A673 (cell line): ENCODE results near the gene MICAL2. TPM values are rescaled to one million over a fixed set of nuclear protein-coding genes. Genes with fewer than 3 reads are reported as not detected.

Source experiments
- BruUV-seq: library from RNA; stranded (reverse); fragments of 400-500 nt; replicated peaks from 2 replicates; lab custom pipeline; 2021; lab: Mats Ljungman, UMichigan
- CTCF ChIA-PET: fragments of 300-600 bp; sonication (Branson Sonifier 250); formaldehyde crosslinking; loops from one replicate; lab custom pipeline; 2022; ENCODE audit warnings: antibody characterized with exemption; lab: Charles Lee
- POLR2A ChIA-PET: fragments of 300-600 bp; sonication (Branson Sonifier 250); formaldehyde crosslinking; loops from one replicate; lab custom pipeline; 2022; ENCODE audit warnings: antibody characterized with exemption; ENCODE audit not compliant: low non-redundant PET; lab: Charles Lee
- DNase-seq: peaks from one replicate; pipeline ENCODE4 v3.0.0-alpha.2; 2015; ENCODE audit warnings: low spot score
- H3K27ac ChIP-seq: fragments of 200-600 bp; sonication (generic); 2 replicates; pipeline ENCODE4 v1.5.1; 2016; ENCODE audit warnings: mixed run types, low read depth, mild to moderate bottlenecking, mixed read lengths, antibody characterized with exemption, low read length; ENCODE audit not compliant: poor library complexity, severe bottlenecking
- H3K27me3 ChIP-seq: fragments of 200-600 bp; sonication (generic); replicated peaks from 2 replicates; pipeline ENCODE4 v1.6.1; 2017; ENCODE audit warnings: mixed run types, low read depth, mild to moderate bottlenecking, mixed read lengths, antibody characterized with exemption, low read length; ENCODE audit not compliant: insufficient read depth, poor library complexity
- H3K36me3 ChIP-seq: fragments of 200-600 bp; sonication (generic); 2 replicates; pipeline ENCODE4 v1.6.1; 2016; ENCODE audit warnings: mixed run types, mild to moderate bottlenecking, mixed read lengths, antibody characterized with exemption, low read length; ENCODE audit not compliant: insufficient read depth, poor library complexity, severe bottlenecking
- H3K4me1 ChIP-seq: fragments of 200-600 bp; sonication (generic); 2 replicates; pipeline ENCODE4 v1.6.1; 2017; ENCODE audit warnings: mixed run types, mild to moderate bottlenecking, mixed read lengths, antibody characterized with exemption, low read length; ENCODE audit not compliant: insufficient read depth, poor library complexity, severe bottlenecking
- H3K4me3 ChIP-seq: fragments of 200-600 bp; sonication (generic); 2 replicates; pipeline ENCODE4 v1.5.1; 2016; ENCODE audit warnings: low read depth, mixed run types, mild to moderate bottlenecking, mixed read lengths, low read length; ENCODE audit not compliant: poor library complexity, severe bottlenecking
- H3K9me3 ChIP-seq: fragments of 200-600 bp; sonication (generic); 2 replicates; pipeline ENCODE4 v1.6.1; 2016; ENCODE audit warnings: mixed run types, low read depth, mild to moderate bottlenecking, mixed read lengths, antibody characterized with exemption, low read length; ENCODE audit not compliant: poor library complexity, severe bottlenecking
- CTCF ChIP-seq: fragments of 300-800, 200-600 bp; sonication (generic); conservative IDR thresholded peaks from 2 replicates; pipeline ENCODE4 v1.5.1; 2017; ENCODE audit warnings: low read depth, mild to moderate bottlenecking, antibody characterized with exemption, low read length, moderate library complexity, mixed read lengths
- EZH2 ChIP-seq: fragments of 200-600 bp; sonication (generic); IDR thresholded peaks from 2 replicates; pipeline ENCODE4 v1.6.1; 2017; ENCODE audit warnings: borderline replicate concordance, low read depth, mild to moderate bottlenecking, mixed read lengths, antibody characterized with exemption, low read length; ENCODE audit not compliant: poor library complexity, severe bottlenecking
- intact Hi-C: fragments of 100-400 bp; cut with micrococcal nuclease; formaldehyde crosslinking; loops from one replicate; pipeline ENCODE4 v1.10.0; 2022; ENCODE audit not compliant: unreplicated experiment
- total RNA-seq: library from RNA; stranded (reverse); gene quantifications from 2 replicates; pipeline ENCODE4 v1.2.3, GENCODE V29; 2021

MICAL2 gene
- total RNA-seq, 1 experiment from 2014 or later, result 1.1 TPM

- no peak for DNase-seq
- Histone ChIP-seq H3K27me3 (no peaks in the 10 kb centered on the region), H3K27ac (no peak overlapping the region), H3K36me3 (no peaks in the 10 kb centered on the region), H3K9me3 (no peaks in the 10 kb centered on the region), H3K4me3 (no peak overlapping the region), H3K4me1 (no peaks in the 10 kb centered on the region)
- TF ChIP-seq EZH2 (no peak), CTCF (no peak)
- intact Hi-C loops, result no loop called here
- BruUV-seq, result no TSS peak
- ChIA-PET POLR2A (no interaction called here), CTCF (no interaction called here)
Observed at GRCh38 chr11:12157241-12157661, 46.9 kb downstream of the MICAL2 start.

GRCh38 chr11:12158909-12159308 lies 48.5 kb downstream of the MICAL2 start:
- DNase-seq, result no peak
- Histone ChIP-seq H3K9me3 (no peaks in the 10 kb centered on the region), H3K27me3 (no peaks in the 10 kb centered on the region), H3K4me1 (no peaks in the 10 kb centered on the region), H3K36me3 (no peaks in the 10 kb centered on the region), H3K27ac (no peak overlapping the region), H3K4me3 (no peak overlapping the region)
- ChIA-PET POLR2A (no interaction called here), CTCF (no interaction called here)
- BruUV-seq, result no TSS peak
- intact Hi-C loops, result no loop called here
- TF ChIP-seq EZH2, result no peak
- TF ChIP-seq CTCF, result no peak

GRCh38 chr11:12159351-12160099 lies 49.1 kb downstream of the MICAL2 start:
- H3K9me3 ChIP-seq, result no peaks in the 10 kb centered on the region
- intact Hi-C loops, result no loop called here
- BruUV-seq, result no TSS peak
- DNase-seq, result peak; percentile 22
- no peak overlapping the region for H3K4me3 ChIP-seq
- H3K4me1 ChIP-seq, result no peaks in the 10 kb centered on the region
- no peak overlapping the region for H3K27ac ChIP-seq
- ChIA-PET CTCF (no interaction called here), POLR2A (no interaction called here)
- H3K36me3 ChIP-seq, result no peaks in the 10 kb centered on the region
- no peaks in the 10 kb centered on the region for H3K27me3 ChIP-seq
- TF ChIP-seq CTCF (no peak), EZH2 (no peak)
